Dermis blood vessel endothelial cell (primary cell): ENCODE measurements around the gene DGKH. TPM values are rescaled to one million over a fixed set of nuclear protein-coding genes. Genes with fewer than 3 reads are reported as not detected.
A peak's percentile ranks its signal among the peaks of the same experiment; 100 is the strongest.
"Not testable (repeated sequence)": the region's sequence is repeated elsewhere in the genome, so short reads cannot be mapped to it uniquely, and the experiment has no call there.

Source experiments
- DNase-seq: peaks from one replicate; pipeline ENCODE4 v3.0.0; 2010
- total RNA-seq: library from RNA; depleted of rRNA; stranded (reverse); fragments of >200 nt; gene quantifications from 2 replicates; pipeline ENCODE4 v1.2.3, GENCODE V29; 2014

DGKH gene
- total RNA-seq, 1 donor from 2014 or later, result 23.7 TPM

GRCh38 chr13:42071672-42072419, 23.4 kb downstream of the DGKH start:
- DNase-seq, result no peak

DNA sequence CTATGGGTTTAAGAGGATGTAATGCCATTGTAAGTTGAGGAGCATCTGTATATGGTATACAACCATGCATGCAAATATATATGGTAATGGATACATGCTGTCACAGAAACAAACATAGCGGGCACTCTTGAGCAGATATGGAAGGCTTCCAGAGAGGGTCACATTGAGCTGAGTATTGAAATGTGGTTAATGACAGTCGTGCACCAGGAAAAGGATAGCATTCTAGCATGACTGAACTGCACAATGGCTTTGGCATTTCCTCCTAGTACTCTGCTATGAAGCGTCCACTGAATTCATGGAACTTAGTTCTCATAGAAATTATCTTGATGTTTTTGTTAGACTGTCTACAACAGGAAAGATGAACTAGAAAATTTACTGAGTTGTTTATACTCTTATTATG, 25.2 kb downstream of the DGKH start:
- peak; percentile 64 for DNase-seq

GRCh38 chr13:42075517-42075916, 27.1 kb downstream of the DGKH start:
- DNase-seq, result no peak

DNA sequence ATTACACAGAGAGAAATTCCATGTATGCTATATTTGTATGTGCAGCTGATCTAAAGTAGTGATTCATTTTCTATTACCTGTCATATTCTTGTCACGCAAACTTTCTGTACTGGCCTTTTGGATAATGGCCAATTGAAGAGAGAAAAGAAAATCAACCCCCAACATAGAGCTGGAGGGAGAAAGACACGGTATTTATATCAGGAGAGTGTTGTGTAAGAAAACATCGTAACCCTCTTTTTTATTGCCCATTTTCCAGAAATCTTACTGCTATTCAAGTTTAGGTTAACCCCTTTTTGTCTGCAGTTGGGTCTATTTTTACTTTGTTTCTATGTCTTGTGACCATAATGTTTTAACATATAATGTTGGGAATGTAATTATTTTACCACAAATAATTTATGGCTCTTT, 27.9 kb downstream of the DGKH start:
- DNase-seq, result no peak

DNA sequence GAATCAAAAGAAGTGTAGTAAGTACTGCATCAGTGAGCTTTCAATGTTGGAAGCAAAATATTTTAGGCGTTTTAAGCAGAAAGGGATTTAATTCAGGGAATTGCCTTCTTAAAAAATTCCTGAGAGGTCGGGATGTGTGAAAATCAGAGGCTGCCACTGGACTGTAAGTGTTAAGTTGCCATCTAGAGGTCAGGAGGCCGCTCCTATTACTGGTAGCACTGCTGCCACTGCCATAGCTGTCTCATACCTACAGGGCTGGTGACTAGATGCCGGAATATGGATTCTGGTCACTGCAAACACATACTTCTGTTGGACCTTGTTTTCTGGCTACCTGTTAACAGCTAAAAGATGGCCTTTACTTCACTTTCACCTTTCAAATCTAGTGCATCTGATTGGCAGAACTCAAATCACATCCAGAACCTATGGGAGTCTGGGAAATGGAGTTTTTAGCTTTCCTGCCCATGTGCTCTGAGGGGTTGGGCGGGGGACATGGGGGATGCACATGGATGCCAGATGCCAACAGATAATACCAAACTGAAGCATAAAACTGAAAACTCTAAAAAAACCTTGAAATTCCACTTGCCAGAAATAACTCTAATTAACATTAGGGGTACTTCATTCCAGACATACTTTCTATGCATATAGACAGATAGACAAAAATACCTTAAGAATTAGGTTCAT, 29.8 kb downstream of the DGKH start:
- no peak for DNase-seq

DNA sequence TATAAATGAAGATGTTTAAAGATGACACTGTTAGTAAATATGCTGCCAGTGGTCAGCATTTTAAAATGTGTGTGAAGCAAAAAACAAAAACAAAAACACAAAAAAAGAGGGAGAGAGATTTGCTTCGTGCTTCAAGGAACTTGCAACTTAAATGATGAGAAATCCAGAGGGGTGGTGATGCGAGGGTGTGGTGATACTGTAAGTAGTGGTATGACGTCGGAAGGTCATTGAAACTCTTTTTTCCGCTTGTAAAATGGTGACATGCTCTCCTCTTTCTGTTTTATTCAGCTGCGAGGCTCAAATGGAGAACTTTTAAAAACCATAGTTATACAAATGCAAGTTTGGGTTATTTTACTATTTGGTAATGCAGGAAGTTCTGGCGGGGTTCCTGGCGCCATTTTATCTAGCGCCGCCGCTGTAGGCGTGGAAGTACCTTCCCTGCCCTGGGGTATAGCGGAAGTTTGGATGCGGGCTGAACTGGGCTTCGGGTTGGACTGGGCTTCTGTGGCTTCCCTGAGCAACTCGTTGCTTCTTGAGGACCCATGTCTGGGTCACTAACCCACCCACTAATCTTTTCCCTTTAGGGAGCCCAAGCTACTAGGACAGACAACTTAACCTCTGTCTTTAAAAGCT, 34.8 kb downstream of the DGKH start:
- no peak for DNase-seq

GRCh38 chr13:42084722-42085121, 36.3 kb downstream of the DGKH start:
- DNase-seq, result no peak

- DNase-seq, result no peak
These were observed 38.1 kb downstream of the DGKH start for GRCh38 chr13:42086582-42086981.

GRCh38 chr13:42094516-42095040, 46.1 kb downstream of the DGKH start:
- peak; percentile 44 for DNase-seq

DNA sequence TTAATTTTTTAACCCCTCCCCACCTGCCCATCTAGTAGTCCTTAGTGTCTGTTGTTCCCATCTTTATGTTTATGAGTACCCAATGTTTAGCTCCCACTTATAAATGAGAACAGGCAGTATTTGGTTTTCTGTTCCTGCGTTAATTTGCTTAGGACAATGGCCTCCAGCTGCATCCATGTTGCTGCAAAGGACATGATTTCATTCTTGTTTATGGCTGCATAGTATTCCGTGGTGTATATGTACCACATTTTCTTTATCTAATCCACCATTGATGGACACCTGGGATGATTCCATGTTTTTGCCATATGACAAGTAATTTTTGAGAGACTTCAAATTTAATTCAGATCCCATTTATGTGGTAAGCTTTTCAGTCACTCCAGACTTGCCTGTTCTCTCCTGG, 47.8 kb downstream of the DGKH start:
- not testable (repeated sequence) for DNase-seq

GRCh38 chr13:42099962-42100675, 51.7 kb downstream of the DGKH start:
- DNase-seq, result no peak

DNA sequence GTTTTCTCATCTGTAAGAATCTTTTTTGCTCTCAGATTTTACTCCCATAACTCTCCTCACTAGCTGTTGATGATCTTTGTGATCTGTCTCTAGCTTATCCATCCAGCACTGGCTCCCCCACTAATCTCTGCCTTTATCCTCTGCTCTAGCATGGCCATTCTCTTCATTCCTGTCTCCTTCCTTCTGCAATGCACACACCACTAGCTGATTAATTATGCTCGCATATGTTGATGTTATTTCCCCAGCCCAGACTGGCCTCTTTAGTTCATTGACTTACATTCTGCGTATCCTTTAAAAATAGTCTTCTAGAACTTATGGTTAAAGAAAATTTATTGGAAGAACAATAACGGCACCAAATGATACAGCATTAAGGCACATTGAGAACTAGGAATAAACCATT, 52.5 kb downstream of the DGKH start:
- no peak for DNase-seq

DNA sequence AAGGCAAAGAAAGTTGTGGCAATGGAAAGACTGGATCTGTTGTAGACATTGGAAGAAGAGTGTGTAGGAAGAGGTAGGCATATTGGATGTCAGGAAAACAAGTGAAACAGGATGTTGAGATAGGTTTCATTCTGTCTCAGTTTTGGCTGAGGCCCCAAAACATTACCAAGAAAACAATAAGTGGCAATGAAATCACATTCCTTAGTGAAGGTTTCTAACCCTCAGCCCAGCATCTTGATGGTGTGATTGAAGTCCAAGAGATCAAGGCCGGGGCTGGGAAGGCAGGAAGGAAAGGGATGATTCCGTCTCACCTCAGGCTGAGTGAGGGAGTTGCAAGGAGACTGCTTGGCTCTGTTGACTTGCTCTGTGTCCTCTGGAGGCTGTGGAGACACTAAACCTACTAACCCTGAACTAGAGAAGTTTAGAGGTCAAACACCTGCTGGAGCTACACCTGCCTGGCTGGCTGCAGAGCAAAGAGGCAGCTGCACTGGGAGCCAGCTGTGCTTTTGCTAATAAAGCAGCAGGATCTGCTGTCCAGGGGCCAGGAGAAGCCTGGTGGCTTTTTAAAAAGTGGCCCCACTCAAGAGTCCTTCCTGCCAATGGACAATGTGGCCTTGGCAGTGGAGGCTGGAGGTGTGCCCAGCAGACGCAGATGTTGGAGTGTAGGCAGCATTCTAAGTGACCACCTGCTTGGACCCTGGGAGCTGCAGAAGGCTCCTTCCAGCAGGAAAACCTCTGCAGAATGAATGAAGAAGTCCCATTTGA, 53.6 kb downstream of the DGKH start:
- peak; percentile 65 for DNase-seq

DNA sequence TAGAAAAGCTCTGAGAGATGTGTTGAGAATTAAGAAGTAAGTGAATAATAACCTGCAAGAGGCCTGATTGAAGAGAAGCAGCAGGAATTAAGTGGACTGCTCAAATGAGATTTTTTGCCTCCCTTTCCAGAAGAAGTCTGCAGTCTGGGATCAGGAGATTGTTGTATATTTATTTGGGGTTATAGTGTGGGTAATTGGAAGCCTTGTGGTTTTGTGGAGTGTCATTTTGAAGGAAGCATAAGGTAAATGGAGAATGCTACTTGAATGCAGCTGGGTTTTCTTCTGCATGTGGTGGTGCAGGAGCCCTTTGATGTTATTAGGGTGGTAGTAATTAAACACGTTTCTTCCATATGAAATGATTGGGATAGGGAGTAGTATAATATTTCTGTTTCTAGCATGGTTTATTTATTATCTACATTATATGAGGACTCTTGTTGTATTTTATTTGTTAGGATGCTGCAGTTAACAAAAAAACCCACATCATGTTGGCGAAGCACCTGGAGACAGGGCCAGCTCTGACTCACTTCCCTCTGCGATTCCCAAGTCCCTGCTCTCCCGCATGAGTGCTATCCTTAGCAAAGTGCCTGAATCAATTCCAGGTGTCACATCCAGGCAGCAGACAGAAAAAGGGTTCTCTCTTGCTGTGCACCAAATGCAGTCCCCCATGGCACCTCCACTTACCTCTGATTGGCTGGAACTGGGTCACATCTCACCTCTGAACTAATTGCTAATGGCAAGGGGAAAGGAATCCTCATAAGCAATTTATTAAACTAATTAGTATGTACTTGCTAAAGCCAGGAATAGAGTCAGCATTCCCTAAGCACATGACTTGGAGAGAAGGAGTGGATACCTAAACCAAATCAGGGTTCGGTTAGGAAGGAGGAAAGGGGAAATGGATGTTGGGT, 54.8 kb downstream of the DGKH start:
- peak; percentile 54 for DNase-seq

DNA sequence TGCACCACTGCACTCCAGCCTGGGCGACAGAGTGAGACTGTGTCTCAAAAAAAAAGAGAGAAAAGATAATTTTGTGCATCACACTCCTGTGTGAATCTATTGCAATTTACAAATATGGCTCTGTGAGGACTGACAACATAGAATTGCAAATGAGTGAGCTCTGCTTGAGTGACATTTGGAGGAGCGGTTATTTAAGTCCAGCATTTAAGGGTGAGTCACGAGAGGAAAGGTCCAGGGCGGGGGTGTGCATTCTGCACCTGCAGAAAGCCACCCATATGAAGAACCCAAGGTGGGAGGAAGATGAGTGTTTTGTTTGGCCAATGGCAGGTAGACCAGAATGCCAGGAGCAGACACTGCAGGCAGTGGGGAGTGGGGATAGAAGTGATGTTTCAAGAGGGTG, 58.5 kb downstream of the DGKH start:
- no peak for DNase-seq

GRCh38 chr13:42107421-42107820, 59.0 kb downstream of the DGKH start:
- DNase-seq, result no peak

DNA sequence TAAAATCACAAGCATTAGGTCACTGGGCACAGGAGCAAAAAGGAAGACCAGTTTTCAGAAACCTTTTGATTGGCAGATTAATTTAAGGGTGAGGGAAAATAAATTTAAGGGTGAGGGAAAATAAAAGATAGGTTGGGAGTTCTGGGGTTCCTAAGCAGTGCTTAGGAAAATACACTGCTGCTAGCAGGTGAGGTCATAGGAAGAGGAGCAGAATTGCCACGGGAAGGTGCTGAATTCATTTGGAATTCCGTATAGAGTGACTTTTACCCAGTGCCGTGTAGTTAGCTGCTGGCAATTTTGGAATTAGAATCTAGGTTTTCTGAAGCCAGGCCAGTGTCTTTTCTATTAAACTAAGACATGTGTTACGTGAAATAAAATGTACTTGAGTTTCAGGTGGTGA, 59.8 kb downstream of the DGKH start:
- no peak for DNase-seq

DNA sequence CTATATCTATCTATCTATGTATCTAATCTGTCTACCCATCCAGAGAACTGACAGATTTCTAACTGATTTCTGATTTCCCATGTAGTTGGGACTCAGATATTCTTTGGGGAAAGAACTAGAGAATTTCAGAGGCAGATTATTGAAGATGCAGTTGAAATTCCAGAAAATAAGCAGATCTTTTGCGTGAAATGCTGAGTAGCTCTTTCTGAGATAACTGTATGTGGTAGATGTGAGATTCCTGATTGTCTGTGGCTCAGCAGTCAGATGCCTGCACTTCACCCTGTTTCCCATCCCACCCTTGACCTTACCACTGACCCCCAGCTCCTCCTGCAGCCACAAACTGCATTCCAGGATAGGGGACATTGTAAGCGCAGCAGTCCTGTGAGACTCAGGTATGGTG, 61.5 kb downstream of the DGKH start:
- DNase-seq, result no peak

GRCh38 chr13:42110410-42111155, 62.1 kb downstream of the DGKH start:
- peak; percentile 84 for DNase-seq

DNA sequence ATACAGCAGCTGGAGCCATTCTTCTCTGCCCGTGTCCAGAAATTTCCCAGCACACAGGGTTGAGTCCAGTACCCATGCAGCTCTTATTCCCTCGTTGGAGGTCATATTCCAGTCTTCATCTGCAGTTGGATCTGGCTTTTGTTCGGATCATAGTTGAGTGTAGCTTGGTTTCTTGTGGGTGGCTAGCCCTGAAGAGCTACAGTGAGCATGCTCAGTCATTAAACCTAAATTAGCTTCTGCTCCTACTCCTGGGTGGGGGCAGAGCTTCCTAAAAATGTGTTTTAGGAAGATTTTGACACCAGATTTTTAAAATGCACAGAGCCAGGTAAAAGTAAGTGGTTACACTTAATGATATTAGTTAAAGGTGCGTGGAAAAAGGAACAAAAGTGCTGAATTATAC, 64.4 kb downstream of the DGKH start:
- DNase-seq, result no peak
